Mesenchymal stem cell (in vitro differentiated cells and primary cell): ENCODE data around the gene SLC7A10.

Source experiments
- DNase-seq: peaks from one replicate; pipeline ENCODE4 v3.0.0-alpha.2; 2013
- H2AFZ ChIP-seq: one replicate; pipeline ENCODE4 v1.6.1; 2013; ENCODE audit warnings: low read depth, mild to moderate bottlenecking, control low read depth, inconsistent platforms, low read length, moderate library complexity
- H2AK5ac ChIP-seq: 2 replicates; pipeline ENCODE4 v1.6.1; 2013; ENCODE audit warnings: low read length, moderate library complexity, mild to moderate bottlenecking, inconsistent platforms; ENCODE audit not compliant: severe bottlenecking
- H2BK120ac ChIP-seq: one replicate; pipeline ENCODE4 v1.6.1; 2013; ENCODE audit warnings: low read depth, mild to moderate bottlenecking, inconsistent platforms, low read length, moderate library complexity
- H2BK12ac ChIP-seq, 2 experiments: one replicate each; pipeline ENCODE4 v1.6.1; 2013; ENCODE audit warnings: inconsistent platforms in 2 of 2, low read length in 2 of 2, mild to moderate bottlenecking in 2 of 2, moderate library complexity in 2 of 2, control low read depth in 1 of 2
- H2BK15ac ChIP-seq: one replicate; pipeline ENCODE4 v1.6.1; 2013; ENCODE audit warnings: mild to moderate bottlenecking, low read depth, inconsistent platforms; ENCODE audit not compliant: poor library complexity, severe bottlenecking
- H2BK5ac ChIP-seq: 2 replicates; pipeline ENCODE4 v1.6.1; 2013; ENCODE audit warnings: low read depth, mild to moderate bottlenecking, low read length, control low read depth, inconsistent platforms; ENCODE audit not compliant: poor library complexity, severe bottlenecking
- H3K14ac ChIP-seq, 2 experiments: one replicate each; pipeline ENCODE4 v1.6.1; 2013; ENCODE audit warnings: inconsistent platforms in 2 of 2, low read length in 2 of 2, control low read depth in 1 of 2, mild to moderate bottlenecking in 1 of 2, moderate library complexity in 1 of 2
- H3K18ac ChIP-seq, 2 experiments: one replicate each; pipeline ENCODE4 v1.6.1; 2013; ENCODE audit warnings: inconsistent platforms in 2 of 2, low read length in 2 of 2, control low read depth in 1 of 2, low read depth in 1 of 2, mild to moderate bottlenecking in 1 of 2
- H3K23ac ChIP-seq, 2 experiments: one replicate each; pipeline ENCODE4 v1.6.1; 2013; ENCODE audit warnings: inconsistent platforms in 2 of 2, low read length in 2 of 2, mild to moderate bottlenecking in 2 of 2, moderate library complexity in 2 of 2, control low read depth in 1 of 2
- H3K27ac ChIP-seq: 2 replicates; pipeline ENCODE4 v1.5.1; 2013; ENCODE audit warnings: mild to moderate bottlenecking, moderate library complexity, low read length, control low read depth, inconsistent platforms; ENCODE audit not compliant: poor library complexity, severe bottlenecking
- H3K27me3 ChIP-seq, 2 experiments: 2 replicates each; pipeline versions ENCODE4 v1.6.1 to v1.7.0; 2013; ENCODE audit warnings: low read length in 2 of 2, mild to moderate bottlenecking in 2 of 2, moderate library complexity in 2 of 2, control low read depth in 1 of 2, inconsistent platforms in 1 of 2; ENCODE audit not compliant: control insufficient read depth in 1 of 2, insufficient read depth in 1 of 2
- H3K36me3 ChIP-seq, 2 experiments: 2 replicates each; pipeline versions ENCODE4 v1.6.1 to v1.7.0; 2013; ENCODE audit warnings: low read length in 2 of 2, control low read depth in 1 of 2, inconsistent platforms in 1 of 2, low read depth in 1 of 2, mild to moderate bottlenecking in 1 of 2; ENCODE audit not compliant: insufficient read depth in 2 of 2, control insufficient read depth in 1 of 2
- H3K4ac ChIP-seq, 2 experiments: one replicate each; pipeline ENCODE4 v1.6.1; 2013; ENCODE audit warnings: inconsistent platforms in 2 of 2, low read length in 2 of 2, mild to moderate bottlenecking in 2 of 2, moderate library complexity in 2 of 2, control low read depth in 1 of 2, low read depth in 1 of 2
- H3K4me1 ChIP-seq: 2 replicates; pipeline ENCODE4 v1.6.1; 2013; ENCODE audit warnings: low read depth, low read length, control low read depth; ENCODE audit not compliant: control insufficient read depth, insufficient read depth
- H3K4me2 ChIP-seq: 2 replicates; pipeline ENCODE4 v1.6.1; 2013; ENCODE audit warnings: low read length, mild to moderate bottlenecking, inconsistent platforms; ENCODE audit not compliant: poor library complexity, severe bottlenecking
- H3K4me3 ChIP-seq, 2 experiments: 2 replicates each; pipeline versions ENCODE4 v1.5.1 to v1.7.0; 2013; ENCODE audit warnings: low read length in 2 of 2, mild to moderate bottlenecking in 2 of 2, control low read depth in 1 of 2, low read depth in 1 of 2; ENCODE audit not compliant: insufficient read depth in 1 of 2
- H3K79me1 ChIP-seq: replicated peaks from 2 replicates; pipeline ENCODE4 v1.6.1; 2013; ENCODE audit warnings: mild to moderate bottlenecking, control low read depth, low read length, inconsistent platforms; ENCODE audit not compliant: poor library complexity, severe bottlenecking
- H3K9ac ChIP-seq: 2 replicates; pipeline ENCODE4 v1.7.0; 2013; ENCODE audit warnings: mild to moderate bottlenecking, low read length, moderate library complexity
- H3K9me3 ChIP-seq: 2 replicates; pipeline ENCODE4 v1.7.0; 2013; ENCODE audit warnings: mild to moderate bottlenecking, low read length; ENCODE audit not compliant: control insufficient read depth
- H4K8ac ChIP-seq: one replicate; pipeline ENCODE4 v1.6.1; 2013; ENCODE audit warnings: inconsistent platforms, mild to moderate bottlenecking, low read length, moderate library complexity
- H4K91ac ChIP-seq: one replicate; pipeline ENCODE4 v1.6.1; 2013; ENCODE audit warnings: mild to moderate bottlenecking, low read length, inconsistent platforms
- WGBS: methylation state at CpG from one replicate; pipeline ENCODE4 v1.1.7; 2013; ENCODE audit warnings: mixed read lengths; 5-methylcytosine and 5-hydroxymethylcytosine counted together

SLC7A10 gene

DNA sequence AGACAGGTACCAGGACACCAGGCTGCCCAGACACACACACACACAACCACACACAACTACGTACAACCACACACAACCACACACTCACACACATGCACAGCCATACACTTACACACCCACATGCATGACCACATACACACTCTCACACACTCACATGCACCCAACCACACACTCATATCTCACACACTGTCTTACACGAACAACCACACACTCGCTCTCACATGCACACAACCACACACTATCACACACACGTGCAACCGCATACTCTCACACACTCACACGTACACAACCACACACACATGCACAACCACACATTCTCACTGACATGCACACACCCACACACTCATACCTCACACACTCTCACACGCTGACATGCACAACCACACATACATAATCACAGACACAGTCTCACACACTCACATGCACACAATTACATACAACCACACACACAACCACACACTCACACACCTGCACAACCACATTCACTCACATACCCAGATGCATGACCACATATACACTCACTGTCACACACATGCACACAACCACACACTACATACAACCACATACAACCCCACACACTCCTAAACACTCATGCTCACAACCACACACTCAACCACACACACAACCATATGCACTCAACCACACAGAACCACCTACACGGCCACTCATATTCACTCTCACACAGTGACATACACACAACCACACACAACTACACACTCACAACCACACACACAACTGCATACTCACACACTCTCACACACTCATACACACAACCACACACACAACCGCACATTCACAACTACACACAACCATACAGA, 7.6 kb upstream of the SLC7A10 start:
- Histone ChIP-seq H2BK120ac (no peak overlapping the region), H3K9me3 (peaks cover 13% of the 10 kb centered on the region), H3K36me3 (no peaks in the 10 kb centered on the region), H2BK5ac (no peak overlapping the region), H3K79me1 (no peaks in the 10 kb centered on the region), H2AK5ac (no peak overlapping the region), H3K18ac (no peak overlapping the region), H4K8ac (no peak overlapping the region), H4K91ac (peak overlapping the region; percentile 31), H3K23ac (no peak overlapping the region), H3K4me2 (no peak overlapping the region), H3K4ac (no peak overlapping the region), H3K14ac (peak overlapping the region in 1 of 2 experiments; percentile 19), H3K4me3 (no peak overlapping the region), H2BK15ac (no peak overlapping the region), H3K4me1 (no peaks in the 10 kb centered on the region), H2BK12ac (no peak overlapping the region), H3K9ac (no peak overlapping the region), H3K27ac (no peak overlapping the region), H2AFZ (no peak overlapping the region), H3K27me3 (peaks cover 28 to 39% of the 10 kb centered on the region in 2 experiments)
- WGBS, result 90% methylated on average over 9 of the region's 9 CpGs
- DNase-seq, result no peak

DNA sequence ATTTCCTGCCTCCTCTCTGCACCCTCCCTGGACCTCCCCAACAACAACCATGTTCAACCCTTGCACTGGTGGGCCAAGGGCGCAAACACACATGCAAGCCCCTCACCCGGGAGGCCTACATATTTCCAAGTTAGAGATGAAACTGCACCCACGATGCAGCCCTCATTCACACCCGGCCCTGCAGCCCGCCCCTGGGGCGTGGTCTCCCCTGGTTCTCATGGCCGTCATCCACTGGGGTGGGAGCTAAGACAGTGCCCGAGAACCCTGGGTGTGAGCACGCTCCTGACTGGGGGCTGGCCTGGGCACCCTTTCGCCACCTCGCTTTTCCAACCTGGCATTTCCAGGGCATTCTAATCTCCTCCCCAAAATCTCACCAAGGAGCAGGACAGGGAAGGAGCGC, 7.0 kb upstream of the SLC7A10 start:
- DNase-seq, result no peak
- H3K18ac ChIP-seq, result no peak overlapping the region
- H3K4me3 ChIP-seq, result no peak overlapping the region
- H3K27me3 ChIP-seq, result peaks cover 28 to 44% of the 10 kb centered on the region in 2 experiments
- no peak overlapping the region for H3K9ac ChIP-seq
- no peak overlapping the region for H4K91ac ChIP-seq
- H3K27ac ChIP-seq, result no peak overlapping the region
- no peak overlapping the region for H4K8ac ChIP-seq
- peaks cover 19% of the 10 kb centered on the region for H3K9me3 ChIP-seq
- no peaks in the 10 kb centered on the region for H3K4me1 ChIP-seq
- no peak overlapping the region for H2BK12ac ChIP-seq
- no peak overlapping the region for H2BK15ac ChIP-seq
- H2BK5ac ChIP-seq, result no peak overlapping the region
- no peak overlapping the region for H3K4me2 ChIP-seq
- H2AK5ac ChIP-seq, result no peak overlapping the region
- H3K23ac ChIP-seq, result no peak overlapping the region
- H2BK120ac ChIP-seq, result no peak overlapping the region
- no peak overlapping the region for H3K14ac ChIP-seq
- H3K36me3 ChIP-seq, result no peaks in the 10 kb centered on the region
- no peaks in the 10 kb centered on the region for H3K79me1 ChIP-seq
- WGBS, result 63% methylated on average over 12 of the region's 12 CpGs
- no peak overlapping the region for H3K4ac ChIP-seq
- no peak overlapping the region for H2AFZ ChIP-seq

DNA sequence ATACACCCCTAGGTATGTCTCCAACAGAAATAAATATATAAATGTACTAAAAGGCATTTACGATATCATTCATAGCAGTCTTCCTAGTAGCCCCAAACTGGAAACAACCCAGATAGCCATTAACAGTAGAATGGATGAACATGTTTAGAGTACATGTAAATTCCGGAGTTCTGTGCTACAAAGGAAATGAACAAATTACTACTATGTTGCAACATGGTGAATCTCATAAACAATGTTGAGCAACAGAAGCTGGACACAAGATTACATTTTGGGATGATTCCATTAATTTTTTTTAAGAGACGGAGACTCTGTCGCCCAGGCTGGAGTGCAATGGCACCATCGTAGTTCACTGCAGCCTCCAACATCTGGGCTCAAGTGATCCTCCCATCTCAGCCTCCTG, 5.9 kb upstream of the SLC7A10 start:
- Histone ChIP-seq H3K9ac (no peak overlapping the region), H3K9me3 (peaks cover 24% of the 10 kb centered on the region), H3K36me3 (no peaks in the 10 kb centered on the region), H3K4me2 (no peak overlapping the region), H3K4me1 (peaks cover 3% of the 10 kb centered on the region), H3K4ac (no peak overlapping the region), H3K4me3 (no peak overlapping the region), H4K8ac (no peak overlapping the region), H3K27me3 (peaks cover 35 to 52% of the 10 kb centered on the region in 2 experiments), H2BK120ac (no peak overlapping the region), H3K79me1 (no peaks in the 10 kb centered on the region), H2BK12ac (no peak overlapping the region), H2BK15ac (no peak overlapping the region), H3K23ac (no peak overlapping the region), H3K18ac (no peak overlapping the region), H2AFZ (no peak overlapping the region), H3K27ac (no peak overlapping the region), H3K14ac (no peak overlapping the region), H2BK5ac (no peak overlapping the region), H2AK5ac (no peak overlapping the region), H4K91ac (no peak overlapping the region)
- peak; percentile 38 for DNase-seq
- 91% methylated on average over 3 of the region's 5 CpGs for WGBS

DNA sequence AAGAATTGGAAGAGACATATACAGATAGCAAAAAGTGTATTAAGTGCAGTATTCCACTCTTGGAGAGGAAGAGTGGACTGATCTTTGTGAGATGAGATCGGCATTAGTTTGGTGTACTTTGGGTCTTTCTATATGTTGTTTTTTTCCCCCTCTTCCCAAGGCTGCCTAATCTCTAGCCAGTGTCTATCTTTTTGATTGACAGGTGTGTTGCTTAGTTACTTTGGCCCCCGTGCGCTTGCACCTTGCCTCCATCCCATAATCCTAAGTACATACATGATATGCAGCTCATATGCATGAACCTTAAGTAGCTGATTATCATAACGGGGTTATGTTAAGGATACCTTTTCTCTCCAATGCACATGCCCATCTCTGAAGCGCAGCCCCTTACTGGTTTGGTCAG, 4.3 kb upstream of the SLC7A10 start:
- no peak overlapping the region for H2BK12ac ChIP-seq
- H3K9me3 ChIP-seq, result peaks cover 24% of the 10 kb centered on the region
- no peak overlapping the region for H3K23ac ChIP-seq
- H3K18ac ChIP-seq, result no peak overlapping the region
- H2AK5ac ChIP-seq, result no peak overlapping the region
- H3K14ac ChIP-seq, result no peak overlapping the region
- peaks cover 11% of the 10 kb centered on the region for H3K4me1 ChIP-seq
- peaks cover 47 to 64% of the 10 kb centered on the region in 2 experiments for H3K27me3 ChIP-seq
- H2BK15ac ChIP-seq, result no peak overlapping the region
- WGBS, result 94% methylated on average over 4 of the region's 5 CpGs
- H3K27ac ChIP-seq, result no peak overlapping the region
- no peak overlapping the region for H4K8ac ChIP-seq
- DNase-seq, result no peak
- no peak overlapping the region for H2AFZ ChIP-seq
- H2BK120ac ChIP-seq, result no peak overlapping the region
- no peak overlapping the region for H3K9ac ChIP-seq
- no peak overlapping the region for H3K4me2 ChIP-seq
- no peak overlapping the region for H3K4ac ChIP-seq
- H2BK5ac ChIP-seq, result no peak overlapping the region
- H3K79me1 ChIP-seq, result no peaks in the 10 kb centered on the region
- no peak overlapping the region for H4K91ac ChIP-seq
- no peaks in the 10 kb centered on the region for H3K36me3 ChIP-seq
- H3K4me3 ChIP-seq, result no peak overlapping the region
